GM12891 (cell line): ENCODE data around the gene MAGI1.

Experiments
- DNase-seq: peaks from one replicate; pipeline ENCODE4 v3.0.0; 2011; ENCODE audit warnings: low spot score; ENCODE audit not compliant: insufficient read length
- FAIRE-seq: peaks from 2 replicates; lab custom pipeline; 2011; peaks lifted over from hg19 to GRCh38; lab: Jason Lieb, UNC
- PAX5 ChIP-seq: IDR thresholded peaks from 2 replicates; pipeline ENCODE4 v1.6.1; 2011; ENCODE audit warnings: low read length, moderate library complexity, mild to moderate bottlenecking; ENCODE audit not compliant: insufficient read depth, severe bottlenecking
- POLR2A ChIP-seq: IDR thresholded peaks from 2 replicates; pipeline ENCODE4 v1.6.1; 2011; ENCODE audit warnings: low read depth, low read length, control low read depth
- POLR2AphosphoS5 ChIP-seq: IDR thresholded peaks from 2 replicates; pipeline ENCODE4 v1.6.1; 2011; ENCODE audit warnings: low read depth, low read length, control low read depth
- POU2F2 ChIP-seq: IDR thresholded peaks from 2 replicates; pipeline ENCODE4 v1.6.1; 2011; ENCODE audit warnings: low read depth, mild to moderate bottlenecking, control low read depth, low read length, moderate library complexity
- SPI1 ChIP-seq: IDR thresholded peaks from 2 replicates; pipeline ENCODE4 v1.6.1; 2011; ENCODE audit warnings: low read depth, low read length, control low read depth
- TAF1 ChIP-seq: IDR thresholded peaks from 2 replicates; pipeline ENCODE4 v1.6.1; 2011; ENCODE audit warnings: low read depth, low read length, control low read depth

Gene MAGI1

DNA sequence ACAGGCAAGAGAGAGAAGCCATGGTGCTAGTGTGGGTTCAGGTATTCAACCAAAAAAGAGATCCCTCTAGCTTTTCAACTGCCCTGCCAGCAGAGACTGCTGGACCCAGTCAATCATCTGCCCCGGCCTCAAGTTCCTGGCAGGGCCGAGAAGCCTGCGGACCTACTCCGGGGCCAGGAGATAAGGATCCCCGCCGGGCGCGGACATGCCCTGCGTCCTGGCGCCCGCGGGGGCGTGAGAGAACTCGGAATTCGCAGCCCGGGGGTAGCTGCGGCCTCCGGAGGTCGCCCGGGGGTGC lies 821 bp upstream of the MAGI1 start:
- DNase-seq = no peak
- TF ChIP-seq POLR2AphosphoS5 (no peak), POLR2A (no peak), POU2F2 (no peak), SPI1 (no peak)
- no peak for FAIRE-seq

DNA sequence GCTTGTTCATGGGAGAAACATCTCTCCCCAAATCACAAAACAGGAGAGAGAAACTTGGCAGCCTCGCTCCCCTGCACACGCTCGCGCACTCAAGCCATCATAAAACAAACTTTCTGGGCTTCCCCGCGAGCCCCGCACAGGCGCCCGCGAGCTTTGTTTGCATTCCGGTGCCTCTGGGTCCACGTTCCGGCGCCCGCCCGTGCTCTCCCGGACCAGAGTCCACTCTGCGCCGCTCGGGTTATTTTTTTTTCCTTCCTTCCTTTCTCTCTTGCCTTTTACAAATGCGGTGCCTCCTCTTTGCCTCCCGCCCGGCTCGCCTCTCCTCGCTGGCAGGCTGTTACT lies 363 bp downstream of the MAGI1 start:
- DNase-seq (no peak), FAIRE-seq (no peak)

DNA sequence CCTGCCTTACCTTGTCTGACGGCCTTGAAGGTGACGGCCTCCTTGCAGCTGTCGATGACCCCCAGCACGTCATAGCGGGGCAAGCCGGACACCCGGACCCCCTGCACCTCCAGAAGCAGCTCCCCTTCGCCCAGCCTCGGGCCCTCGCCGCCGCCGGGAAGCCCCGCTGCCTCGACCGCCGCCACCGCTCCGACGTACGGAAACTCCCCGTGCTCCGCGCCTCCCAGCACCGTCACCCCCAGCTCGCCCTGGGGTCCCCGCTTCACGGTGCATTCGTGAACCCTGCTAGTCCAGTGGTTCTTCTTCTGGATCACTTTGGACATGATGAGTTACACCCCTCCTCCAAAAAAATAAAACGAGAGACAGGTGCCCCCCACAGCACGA lies 740 bp downstream of the MAGI1 start:
- FAIRE-seq (no peak), DNase-seq (no peak)
- TF ChIP-seq TAF1 (no peak), SPI1 (no peak), POLR2AphosphoS5 (no peak), PAX5 (no peak), POLR2A (no peak), POU2F2 (no peak)

More for the DNA sequence above, 363 bp downstream of the MAGI1 start:
- TF ChIP-seq POLR2A (no peak), POU2F2 (no peak), SPI1 (no peak)

DNA sequence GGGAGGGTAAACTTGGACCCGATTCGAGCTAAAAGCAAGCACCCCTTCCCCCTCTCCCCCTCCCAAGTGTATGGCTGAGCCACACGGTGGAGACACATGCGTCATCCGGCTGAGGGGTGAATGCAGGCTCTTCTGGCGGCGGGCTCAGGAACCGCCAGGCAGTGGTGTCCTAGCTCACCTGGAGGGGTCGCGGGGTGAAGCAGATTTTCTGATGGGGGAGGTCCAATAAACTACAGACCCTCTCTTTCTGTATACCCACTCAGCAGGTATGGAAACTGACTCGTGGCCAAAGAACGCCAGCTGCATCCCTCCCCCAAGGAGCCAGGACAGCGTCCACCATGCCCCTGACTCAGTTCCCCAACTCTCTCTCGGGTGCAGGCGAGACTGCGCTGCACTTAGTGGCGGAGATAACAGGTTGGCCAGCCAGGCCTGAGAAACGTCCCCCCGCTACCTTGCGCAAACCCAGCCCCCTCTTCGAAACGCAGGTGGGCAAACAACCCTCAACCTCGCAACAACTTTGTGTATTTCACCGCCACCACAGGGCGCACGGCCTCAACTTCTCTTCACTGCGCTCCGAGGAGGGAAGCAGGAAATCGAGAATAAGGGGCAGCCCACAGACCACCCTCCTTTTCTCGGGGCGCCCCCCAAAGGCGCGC lies 1.3 kb downstream of the MAGI1 start:
- no peak for FAIRE-seq
- TF ChIP-seq PAX5 (no peak), SPI1 (no peak), POU2F2 (no peak), TAF1 (no peak), POLR2AphosphoS5 (no peak), POLR2A (no peak)

DNA sequence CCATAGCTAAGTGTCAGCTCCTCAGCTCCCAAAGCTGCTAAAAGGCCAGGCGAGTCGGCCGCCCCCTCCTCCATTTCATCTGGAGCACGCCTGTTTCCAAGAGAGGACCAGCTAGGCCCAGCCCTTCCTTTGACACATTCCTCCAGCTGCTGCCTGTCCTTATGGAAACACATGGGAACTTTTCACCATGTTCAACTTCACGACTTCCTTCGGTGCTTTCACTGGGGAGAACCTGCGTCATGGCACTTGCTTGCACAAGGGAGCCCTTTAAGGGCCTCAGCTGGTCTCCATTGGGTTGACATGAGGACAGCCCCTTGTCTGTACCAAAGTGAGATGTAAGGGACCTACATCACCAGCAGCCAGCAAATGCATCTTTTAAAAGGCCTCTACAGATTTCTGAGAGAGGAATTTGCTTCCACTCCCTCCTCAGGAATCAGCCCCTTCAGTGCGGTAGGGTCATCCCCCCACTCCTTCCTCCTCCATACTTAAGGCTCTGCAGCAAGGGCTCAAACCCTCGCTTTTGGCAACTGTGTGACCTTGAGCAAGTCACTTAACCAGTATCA lies 2.1 kb downstream of the MAGI1 start:
- no peak for DNase-seq
- TF ChIP-seq POLR2AphosphoS5 (no peak), TAF1 (no peak), POLR2A (no peak), SPI1 (no peak), PAX5 (no peak), POU2F2 (no peak)
- FAIRE-seq = no peak

More for the DNA sequence above, 1.3 kb downstream of the MAGI1 start:
- no peak for DNase-seq

DNA sequence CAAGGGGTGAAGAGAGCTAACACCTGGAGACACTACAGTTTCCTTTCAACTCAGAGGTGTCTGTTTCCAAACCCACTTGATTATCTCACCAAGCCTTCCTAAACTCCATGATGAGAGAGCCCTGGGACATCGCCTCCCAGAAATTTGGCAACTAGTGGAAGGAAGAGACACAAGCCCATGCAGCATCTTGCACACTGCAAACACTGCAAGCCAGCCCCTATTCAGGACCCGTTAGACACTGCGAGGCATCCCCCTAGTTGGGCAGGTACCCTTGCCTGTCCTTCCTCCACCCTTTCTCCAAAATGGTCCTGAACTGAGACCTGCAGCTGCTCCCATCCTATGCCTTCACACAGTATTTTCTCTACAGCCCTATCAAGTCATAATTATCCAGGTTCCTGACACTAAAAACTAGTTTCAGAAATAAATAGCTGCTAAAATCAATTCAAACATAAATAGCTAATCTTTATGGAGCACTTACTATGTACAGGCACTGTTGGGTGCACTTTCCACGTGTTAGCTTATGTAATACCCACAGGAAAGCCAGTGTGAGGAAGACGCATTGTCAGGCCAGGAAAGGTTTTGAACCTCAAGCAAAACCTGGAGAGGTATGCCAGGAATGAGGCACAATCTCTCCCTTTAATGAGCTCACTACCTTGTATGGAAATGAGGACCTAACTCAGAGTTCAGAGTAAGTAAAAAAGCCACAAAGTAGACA lies 2.8 kb downstream of the MAGI1 start:
- FAIRE-seq (no peak), DNase-seq (no peak)
- TF ChIP-seq POLR2AphosphoS5 = no peak
- no peak for TF ChIP-seq POLR2A
- no peak for TF ChIP-seq POU2F2
- TF ChIP-seq PAX5 = no peak
- no peak for TF ChIP-seq TAF1
- TF ChIP-seq SPI1 = no peak

DNA sequence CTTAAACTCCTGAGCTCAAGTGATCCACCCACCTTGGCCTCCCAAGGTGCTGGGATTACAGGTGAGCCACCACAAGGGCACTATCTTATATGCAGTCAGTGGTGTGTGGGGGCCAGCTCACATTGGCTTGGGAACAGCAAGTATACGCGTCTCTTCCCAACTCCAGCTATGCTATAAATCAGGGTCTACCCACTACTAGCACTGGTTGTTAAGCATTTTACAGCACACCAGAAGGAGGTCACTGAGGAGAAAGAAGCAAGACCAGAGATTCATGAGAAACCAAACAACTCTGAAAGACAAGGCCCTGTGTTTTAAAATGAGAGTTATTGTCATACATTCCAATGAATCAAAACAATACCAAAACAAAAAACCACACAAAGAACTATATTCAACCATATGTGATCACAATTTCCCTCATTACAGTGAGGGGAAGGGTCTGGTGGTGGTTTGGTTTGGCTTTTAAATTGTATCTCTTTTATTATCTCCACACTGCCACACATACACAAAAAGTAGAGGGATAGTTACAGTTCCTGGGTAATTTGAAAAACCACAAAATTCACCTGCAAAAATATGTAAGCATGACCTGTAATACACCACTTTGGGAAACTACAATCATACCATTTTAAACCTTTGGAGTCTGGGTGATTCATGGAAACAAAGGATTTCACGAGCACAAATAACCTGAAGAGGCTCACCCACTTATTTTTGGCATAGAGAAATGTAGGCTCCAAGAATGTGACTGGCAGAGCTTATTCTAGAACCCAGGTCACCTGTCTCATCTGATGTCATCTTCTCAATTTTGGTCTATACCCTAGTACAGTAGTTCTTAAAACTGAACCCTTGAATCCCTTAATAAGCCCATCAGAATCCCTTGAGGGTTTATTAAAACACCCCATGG lies 5.2 kb downstream of the MAGI1 start:
- DNase-seq = no peak
- no peak for TF ChIP-seq POLR2AphosphoS5
- no peak for TF ChIP-seq TAF1
- TF ChIP-seq SPI1 = no peak
- TF ChIP-seq POU2F2 = no peak
- no peak for TF ChIP-seq POLR2A
- no peak for TF ChIP-seq PAX5
- FAIRE-seq = no peak

DNA sequence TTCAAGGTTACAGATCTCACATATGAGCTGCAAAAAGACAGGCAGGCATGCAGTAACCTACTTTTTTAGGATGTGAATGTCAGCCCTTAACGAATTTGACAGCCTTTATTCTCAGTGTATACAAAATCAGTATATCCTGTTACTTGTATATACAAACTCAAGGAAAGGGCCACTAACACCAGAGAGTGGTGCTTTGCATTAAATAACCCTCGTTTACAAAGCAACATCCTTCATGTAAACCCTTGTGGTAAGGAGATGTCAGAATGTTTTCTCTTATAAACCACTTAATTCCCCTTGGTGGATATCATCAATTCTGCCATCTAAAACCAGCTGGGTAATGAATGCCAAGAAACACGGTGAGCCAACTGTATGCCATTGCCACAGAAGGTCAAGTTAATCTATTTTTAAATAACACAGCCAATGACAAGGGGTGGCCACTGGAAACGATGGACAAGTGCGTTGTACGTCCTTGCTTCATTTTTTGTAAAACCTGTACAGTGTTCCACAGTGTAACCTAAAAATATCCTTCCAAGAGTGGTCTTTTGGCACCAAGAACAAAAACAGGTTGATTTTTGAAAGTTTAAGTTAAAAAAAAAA lies 7.5 kb downstream of the MAGI1 start:
- TF ChIP-seq SPI1 = no peak
- TF ChIP-seq POU2F2 = no peak
- no peak for TF ChIP-seq POLR2AphosphoS5
- no peak for TF ChIP-seq TAF1
- no peak for TF ChIP-seq POLR2A
- TF ChIP-seq PAX5 = no peak
- DNase-seq = no peak
- FAIRE-seq = no peak
